IMR-90 (cell line): Measurements from ENCODE around the gene TCAP. TPM values are rescaled to one million over a fixed set of nuclear protein-coding genes. Genes with fewer than 3 reads are reported as not detected.

Experiments
- ATAC-seq: fragments of 200-7000 bp; cut with Tn5 transposase; 2 replicates; pipeline ENCODE4 v1.9.1; 2020; ENCODE audit warnings: low read depth, mild to moderate bottlenecking, moderate library complexity
- BruUV-seq: library from RNA; stranded (reverse); fragments of 400-500 nt; replicated peaks from 2 replicates; lab custom pipeline; 2021; lab: Mats Ljungman, UMichigan
- CTCF ChIA-PET: fragments of 300-600 bp; formaldehyde crosslinking; extraction: SDS; loops from one replicate; lab custom pipeline; 2021; ENCODE audit warnings: antibody characterized with exemption; lab: Yijun Ruan, JAX
- POLR2A ChIA-PET: fragments of 300-600 bp; sonication (Branson Sonifier 250); formaldehyde crosslinking; loops from one replicate; lab custom pipeline; 2022; ENCODE audit warnings: antibody characterized with exemption; ENCODE audit not compliant: unreplicated experiment; lab: Charles Lee
- DNase-seq: peaks from one replicate; pipeline ENCODE4 v3.0.0; 2013
- H2AFZ ChIP-seq: replicated peaks from 2 replicates; pipeline ENCODE3; 2013; ENCODE audit warnings: low read length, mild to moderate bottlenecking; ENCODE audit not compliant: poor library complexity
- H2AK5ac ChIP-seq: 2 replicates; pipeline ENCODE4 v1.6.1; 2013; ENCODE audit warnings: low read depth, low read length, inconsistent platforms
- H2AK9ac ChIP-seq: replicated peaks from 2 replicates; pipeline ENCODE3; 2013; ENCODE audit warnings: mild to moderate bottlenecking, low read depth, low read length, moderate library complexity; ENCODE audit not compliant: poor library complexity
- H2BK120ac ChIP-seq: 2 replicates; pipeline ENCODE4 v1.6.1; 2013; ENCODE audit warnings: low read depth, low read length, inconsistent platforms
- H2BK15ac ChIP-seq: 3 replicates; pipeline ENCODE4 v1.6.1; 2013; ENCODE audit warnings: low read depth, low read length, inconsistent platforms
- H2BK20ac ChIP-seq: 2 replicates; pipeline ENCODE4 v1.6.1; 2013; ENCODE audit warnings: low read depth, mild to moderate bottlenecking, inconsistent platforms, low read length, moderate library complexity
- H2BK5ac ChIP-seq: 2 replicates; pipeline ENCODE4 v1.6.1; 2013; ENCODE audit warnings: mild to moderate bottlenecking, low read depth, low read length, inconsistent platforms; ENCODE audit not compliant: poor library complexity, severe bottlenecking
- H3K14ac ChIP-seq: replicated peaks from 2 replicates; pipeline ENCODE4 v1.6.1; 2013; ENCODE audit warnings: low read depth, low read length, inconsistent platforms
- H3K18ac ChIP-seq: 2 replicates; pipeline ENCODE4 v1.6.1; 2013; ENCODE audit warnings: low read depth, low read length, control low read depth
- H3K23ac ChIP-seq: 2 replicates; pipeline ENCODE4 v1.6.1; 2013; ENCODE audit warnings: low read depth, low read length, inconsistent platforms
- H3K27ac ChIP-seq: 2 replicates; pipeline ENCODE4 v1.5.1; 2013; ENCODE audit warnings: mild to moderate bottlenecking, control low read depth, low read length; ENCODE audit not compliant: insufficient read depth
- H3K27me3 ChIP-seq: 2 replicates; pipeline ENCODE4 v1.6.1; 2013; ENCODE audit warnings: low read length; ENCODE audit not compliant: control insufficient read depth, insufficient read depth
- H3K36me3 ChIP-seq: 2 replicates; pipeline ENCODE4 v1.6.1; 2013; ENCODE audit warnings: low read length, mixed read lengths; ENCODE audit not compliant: control insufficient read depth, insufficient read depth
- H3K4ac ChIP-seq: 2 replicates; pipeline ENCODE4 v1.6.1; 2013; ENCODE audit warnings: low read depth, low read length, inconsistent platforms
- H3K4me1 ChIP-seq: 2 replicates; pipeline ENCODE4 v1.6.1; 2013; ENCODE audit warnings: low read length, mixed read lengths; ENCODE audit not compliant: control insufficient read depth, insufficient read depth
- H3K4me2 ChIP-seq: 2 replicates; pipeline ENCODE4 v1.6.1; 2013; ENCODE audit warnings: low read depth, mild to moderate bottlenecking, control low read depth, low read length, moderate library complexity
- H3K4me3 ChIP-seq: 2 replicates; pipeline ENCODE4 v1.5.1; 2013; ENCODE audit warnings: low read depth, mild to moderate bottlenecking, control low read depth, low read length, moderate library complexity; ENCODE audit not compliant: insufficient read depth
- H3K56ac ChIP-seq: 2 replicates; pipeline ENCODE4 v1.6.1; 2013; ENCODE audit warnings: low read length, inconsistent platforms; ENCODE audit not compliant: insufficient read depth; ENCODE audit errors: extremely low read depth
- H3K79me1 ChIP-seq, 2 experiments: 2 replicates each; pipeline ENCODE4 v1.6.1; 2013; ENCODE audit warnings: low read length in 2 of 2, inconsistent platforms in 1 of 2, low read depth in 1 of 2
- H3K9ac ChIP-seq: 2 replicates; pipeline ENCODE4 v1.6.1; 2013; ENCODE audit warnings: low read depth, low read length, control low read depth
- H3K9me1 ChIP-seq: 2 replicates; pipeline ENCODE4 v1.6.1; 2013; ENCODE audit warnings: low read length, inconsistent platforms; ENCODE audit not compliant: insufficient read depth
- H3K9me3 ChIP-seq: 2 replicates; pipeline ENCODE4 v1.6.1; 2013; ENCODE audit warnings: low read length; ENCODE audit not compliant: control insufficient read depth, insufficient read depth
- H4K20me1 ChIP-seq: 2 replicates; pipeline ENCODE4 v1.6.1; 2013; ENCODE audit warnings: low read length, inconsistent platforms; ENCODE audit not compliant: insufficient read depth
- H4K5ac ChIP-seq: 2 replicates; pipeline ENCODE4 v1.6.1; 2013; ENCODE audit warnings: mild to moderate bottlenecking, low read depth, low read length, control low read depth
- H4K8ac ChIP-seq, 2 experiments: 2 replicates each; pipeline ENCODE4 v1.6.1; 2013; ENCODE audit warnings: low read depth in 2 of 2, low read length in 2 of 2, control low read depth in 1 of 2, inconsistent platforms in 1 of 2
- H4K91ac ChIP-seq: 2 replicates; pipeline ENCODE4 v1.6.1; 2013; ENCODE audit warnings: low read depth, low read length, inconsistent platforms; ENCODE audit not compliant: insufficient read depth
- BHLHE40 ChIP-seq: fragments of 150-350 bp; IDR thresholded peaks from 2 replicates; pipeline ENCODE4 v1.6.1; 2016; ENCODE audit warnings: mild to moderate bottlenecking, low read depth, low read length
- CEBPB ChIP-seq: IDR thresholded peaks from 2 replicates; pipeline ENCODE4 v1.6.1; 2012; ENCODE audit warnings: low read depth, low read length, improper control_type of control experiment
- MAFK ChIP-seq: IDR thresholded peaks from 2 replicates; pipeline ENCODE4 v1.6.1; 2012; ENCODE audit warnings: low read depth, low read length, improper control_type of control experiment
- MXI1 ChIP-seq: IDR thresholded peaks from 2 replicates; pipeline ENCODE4 v1.6.1; 2012; ENCODE audit warnings: low read depth, mild to moderate bottlenecking, low read length, moderate library complexity, borderline replicate concordance
- NFE2L2 ChIP-seq: fragments of 150-350 bp; IDR thresholded peaks from 2 replicates; pipeline ENCODE4 v1.6.1; 2016; ENCODE audit warnings: low read depth, mild to moderate bottlenecking, low read length
- RCOR1 ChIP-seq: IDR thresholded peaks from 2 replicates; pipeline ENCODE4 v1.6.1; 2012; ENCODE audit warnings: mild to moderate bottlenecking, low read length, improper control_type of control experiment; ENCODE audit not compliant: insufficient replicate concordance
- WGBS, 2 experiments: methylation state at CpG; one replicate each; pipeline versions ENCODE4 v1.1.5 to v1.1.7; 2013; ENCODE audit warnings: missing lambda C conversion rate in 2 of 2; ENCODE audit not compliant: insufficient read length in 1 of 2; ENCODE audit errors: extremely low coverage in 2 of 2; 5-methylcytosine and 5-hydroxymethylcytosine counted together
- dilution Hi-C: fragments of 300-500 bp; cut with HindIII; formaldehyde crosslinking; loops from one replicate; pipeline ENCODE4 v1.14.3; 2018; ENCODE audit warnings: low sequenced_read_pairs; ENCODE audit not compliant: unreplicated experiment
- in situ Hi-C: fragments of 300-500 bp; cut with MboI; formaldehyde crosslinking; loops from 3 replicates; pipeline ENCODE4 v1.14.3; 2019; ENCODE audit warnings: low sequenced_read_pairs, inconsistent platforms, mixed read lengths
- intact Hi-C: fragments of 100-400 bp; cut with micrococcal nuclease; formaldehyde crosslinking; loops from 2 replicates; pipeline ENCODE4 v1.10.0; 2022
- polyA plus RNA-seq, 3 experiments: library from polyadenylated mRNA; depleted of rRNA; stranded (reverse); fragments of >200 nt; gene quantifications; 2 replicates each; pipeline ENCODE4 v1.2.3, GENCODE V29; 2012; ENCODE audit warnings: low replicate concordance in 1 of 3
- total RNA-seq: library from RNA; depleted of rRNA; stranded (reverse); fragments of >200 nt; gene quantifications from 2 replicates; pipeline ENCODE4 v1.2.3, GENCODE V29; 2012
- TF ChIP-seq, protein P1 (sequence below): fragments of 150-350 bp; IDR thresholded peaks from 2 replicates; pipeline ENCODE4 v1.6.1; 2016; ENCODE audit warnings: low read depth, mild to moderate bottlenecking, low read length, moderate library complexity, borderline replicate concordance

Gene TCAP
- total and polyA plus RNA-seq, 2 of the 4 experiments (the other 2 are of a cell fraction) = under 0.01 to 0.21 TPM

- TF ChIP-seq RCOR1 (no peak), MXI1 (no peak), BHLHE40 (no peak), NFE2L2 (no peak), MAFK (no peak), CEBPB (no peak)
- TF ChIP-seq, protein P1, sequence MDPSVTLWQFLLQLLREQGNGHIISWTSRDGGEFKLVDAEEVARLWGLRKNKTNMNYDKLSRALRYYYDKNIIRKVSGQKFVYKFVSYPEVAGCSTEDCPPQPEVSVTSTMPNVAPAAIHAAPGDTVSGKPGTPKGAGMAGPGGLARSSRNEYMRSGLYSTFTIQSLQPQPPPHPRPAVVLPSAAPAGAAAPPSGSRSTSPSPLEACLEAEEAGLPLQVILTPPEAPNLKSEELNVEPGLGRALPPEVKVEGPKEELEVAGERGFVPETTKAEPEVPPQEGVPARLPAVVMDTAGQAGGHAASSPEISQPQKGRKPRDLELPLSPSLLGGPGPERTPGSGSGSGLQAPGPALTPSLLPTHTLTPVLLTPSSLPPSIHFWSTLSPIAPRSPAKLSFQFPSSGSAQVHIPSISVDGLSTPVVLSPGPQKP = no peak
- no peaks in the 10 kb centered on the region for H3K9me1 ChIP-seq
- intact Hi-C loops = no loop called here
- no peak overlapping the region for H3K4me3 ChIP-seq
- no peak overlapping the region for H4K8ac ChIP-seq
- H3K4ac ChIP-seq = no peak overlapping the region
- no peaks in the 10 kb centered on the region for H3K79me1 ChIP-seq
- BruUV-seq = no TSS peak
- in situ Hi-C loops = no loop called here
- H3K56ac ChIP-seq = no peak overlapping the region
- ATAC-seq (no peak), DNase-seq (no peak)
- no peak overlapping the region for H3K27ac ChIP-seq
- H3K27me3 ChIP-seq = peaks cover 29% of the 10 kb centered on the region
- 64% methylated on average over 9 of the region's 17 CpGs; no CpG with 5 or more reads in 1 of the 2 experiments for WGBS, 2 experiments
- no peak overlapping the region for H4K5ac ChIP-seq
- dilution Hi-C loops = no loop called here
- no peak overlapping the region for H3K18ac ChIP-seq
- no peaks in the 10 kb centered on the region; the same call in none of the 2 replicates for H4K20me1 ChIP-seq
- ChIA-PET POLR2A (no interaction called here), CTCF (interaction anchor here (1.0 to 1.7 kb wide), 3 partner anchors 12 to 44 kb away, joined by 3 to 5 read pairs (median 4); no protein-coding TSS in a partner anchor)
- H2BK15ac ChIP-seq = no peak overlapping the region
- no peak overlapping the region for H2BK120ac ChIP-seq
- peaks cover 7% of the 10 kb centered on the region; the same call in 1 of the 2 replicates for H3K4me1 ChIP-seq
- no peaks in the 10 kb centered on the region for H3K9me3 ChIP-seq
- H3K14ac ChIP-seq = no peak overlapping the region
- H2AK5ac ChIP-seq = no peak overlapping the region
- no peak overlapping the region for H3K9ac ChIP-seq
- no peak overlapping the region for H3K23ac ChIP-seq
- peaks cover 15% of the 10 kb centered on the region for H3K36me3 ChIP-seq
- no peak overlapping the region for H2AFZ ChIP-seq
- no peak overlapping the region for H2BK20ac ChIP-seq
- H4K91ac ChIP-seq = no peak overlapping the region
- no peak overlapping the region for H2BK5ac ChIP-seq
- no peak overlapping the region for H3K4me2 ChIP-seq
- peak overlapping the region; percentile 24 for H2AK9ac ChIP-seq
These were observed 584 bp downstream of the TCAP start for GRCh38 chr17:39665642-39666224.
